ENCODE results near the gene EIF3A.
"Not testable (repeated sequence)": the region's sequence is repeated elsewhere in the genome, so short reads cannot be mapped to it uniquely, and the experiment has no call there.

The EIF3A gene

GRCh38 chr10:119028900-119029612 lies 51.6 kb downstream of the EIF3A start:
- peak overlapping the region; percentile 39 for H3K4me3 ChIP-seq (ENCODE audit: low read length)
- no peak for DNase-seq (ENCODE audit: low read depth)
- no peak for TF ChIP-seq CTCF (conservative IDR thresholded peaks at IDR 0.05; ENCODE audit: low read depth, low read length)

GRCh38 chr10:119028445-119028899 lies 52.1 kb downstream of the EIF3A start:
- peak overlapping the region; percentile 39 for H3K4me3 ChIP-seq (ENCODE audit: low read length)
- not testable (repeated sequence) for DNase-seq (ENCODE audit: low read depth)

- DNase-seq (ENCODE audit: low read depth), result no peak
- TF ChIP-seq CTCF (conservative IDR thresholded peaks at IDR 0.05; ENCODE audit: low read depth, low read length), result no peak
These were observed 54.1 kb downstream of the EIF3A start for GRCh38 chr10:119026301-119027110.

GRCh38 chr10:119025776-119026175 lies 54.8 kb downstream of the EIF3A start:
- DNase-seq (ENCODE audit: low read depth), result no peak
- no peak overlapping the region for H3K4me3 ChIP-seq (ENCODE audit: low read length)
- no peak for TF ChIP-seq CTCF (conservative IDR thresholded peaks at IDR 0.05; ENCODE audit: low read depth, low read length)

More at GRCh38 chr10:119026301-119027110, 54.1 kb downstream of the EIF3A start:
- H3K4me3 ChIP-seq (ENCODE audit: low read length), result no peak overlapping the region

- H3K4me3 ChIP-seq (ENCODE audit: low read length), result no peak overlapping the region
- no peak for TF ChIP-seq CTCF (conservative IDR thresholded peaks at IDR 0.05; ENCODE audit: low read depth, low read length)
- no peak for DNase-seq (ENCODE audit: low read depth)
These were observed 55.3 kb downstream of the EIF3A start for GRCh38 chr10:119025336-119025735.

- no peak for TF ChIP-seq CTCF (conservative IDR thresholded peaks at IDR 0.05; ENCODE audit: low read depth, low read length)
- no peak for DNase-seq (ENCODE audit: low read depth)
- H3K4me3 ChIP-seq (ENCODE audit: low read length), result no peak overlapping the region
These were observed 55.7 kb downstream of the EIF3A start for GRCh38 chr10:119024882-119025281.

- no peak for DNase-seq (ENCODE audit: low read depth)
These were observed 57.1 kb downstream of the EIF3A start for GRCh38 chr10:119023553-119023868.

More at GRCh38 chr10:119023553-119023868, 57.1 kb downstream of the EIF3A start:
- no peak for TF ChIP-seq CTCF (conservative IDR thresholded peaks at IDR 0.05; ENCODE audit: low read depth, low read length)
- H3K4me3 ChIP-seq (ENCODE audit: low read length), result no peak overlapping the region
